Prostate gland (tissue), 2 donors: ENCODE measurements around the gene GALNT2.

Source experiments
- POLR2A ChIP-seq: fragments of 450-650 bp; IDR thresholded peaks from one replicate; pipeline ENCODE4 v1.6.1; 2016; ENCODE audit warnings: antibody characterized with exemption, mild to moderate bottlenecking
- POLR2AphosphoS5 ChIP-seq: sonication (generic); formaldehyde crosslinking; IDR thresholded peaks from one replicate; pipeline ENCODE4 v1.6.1; 2017; ENCODE audit warnings: antibody characterized with exemption
- TF ChIP-seq, protein P1 (sequence below), 4 experiments: fragments of 200-600 bp in 2 of 4; fragments of 450-650 bp in 2 of 4; sonication (generic) in 2 of 4; IDR thresholded peaks; 1 replicate in 3 of 4; 2 replicates in 1 of 4; pipeline ENCODE4 v1.5.1; 2016 to 2019; ENCODE audit warnings: antibody characterized with exemption in 4 of 4, mild to moderate bottlenecking in 2 of 4, moderate library complexity in 2 of 4

- TF ChIP-seq POLR2A (no peak), POLR2AphosphoS5 (no peak)
- TF ChIP-seq, protein P1, sequence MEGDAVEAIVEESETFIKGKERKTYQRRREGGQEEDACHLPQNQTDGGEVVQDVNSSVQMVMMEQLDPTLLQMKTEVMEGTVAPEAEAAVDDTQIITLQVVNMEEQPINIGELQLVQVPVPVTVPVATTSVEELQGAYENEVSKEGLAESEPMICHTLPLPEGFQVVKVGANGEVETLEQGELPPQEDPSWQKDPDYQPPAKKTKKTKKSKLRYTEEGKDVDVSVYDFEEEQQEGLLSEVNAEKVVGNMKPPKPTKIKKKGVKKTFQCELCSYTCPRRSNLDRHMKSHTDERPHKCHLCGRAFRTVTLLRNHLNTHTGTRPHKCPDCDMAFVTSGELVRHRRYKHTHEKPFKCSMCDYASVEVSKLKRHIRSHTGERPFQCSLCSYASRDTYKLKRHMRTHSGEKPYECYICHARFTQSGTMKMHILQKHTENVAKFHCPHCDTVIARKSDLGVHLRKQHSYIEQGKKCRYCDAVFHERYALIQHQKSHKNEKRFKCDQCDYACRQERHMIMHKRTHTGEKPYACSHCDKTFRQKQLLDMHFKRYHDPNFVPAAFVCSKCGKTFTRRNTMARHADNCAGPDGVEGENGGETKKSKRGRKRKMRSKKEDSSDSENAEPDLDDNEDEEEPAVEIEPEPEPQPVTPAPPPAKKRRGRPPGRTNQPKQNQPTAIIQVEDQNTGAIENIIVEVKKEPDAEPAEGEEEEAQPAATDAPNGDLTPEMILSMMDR (IDR thresholded peaks at IDR 0.05) = no peak
Measured at GRCh38 chr1:230081751-230082150, 14.7 kb downstream of the GALNT2 start.
